Measurements from ENCODE around the gene GGCT.
"Not testable (repeated sequence)": the region's sequence is repeated elsewhere in the genome, so short reads cannot be mapped to it uniquely, and the experiment has no call there.

Gene GGCT

DNA sequence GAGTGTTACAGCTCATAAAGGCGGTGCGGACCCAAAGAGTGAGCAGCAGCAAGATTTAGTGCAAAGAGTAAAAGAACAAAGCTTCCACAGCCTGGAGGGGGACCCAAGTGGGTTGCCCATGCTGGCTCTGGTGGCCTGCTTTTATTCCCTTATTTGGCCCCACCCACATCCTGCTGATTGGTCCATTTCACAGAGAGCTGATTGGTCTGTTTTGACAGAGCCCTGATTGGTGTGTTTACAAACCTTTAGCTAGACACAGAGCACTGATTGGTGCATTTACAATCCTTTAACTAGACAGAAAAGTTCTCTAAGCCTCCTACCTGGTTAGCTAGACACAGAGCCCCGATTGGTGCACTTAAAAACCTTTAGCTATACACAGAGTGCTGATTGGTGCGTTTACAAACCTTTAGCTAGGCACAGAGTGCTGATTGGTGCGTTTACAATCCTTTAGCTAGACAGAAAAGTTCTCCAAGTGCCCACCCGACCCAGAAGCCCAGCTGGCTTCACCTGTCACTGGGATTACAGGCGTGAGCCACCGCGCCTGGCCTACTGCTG, 2.8 kb upstream of the GGCT start:
- not testable (repeated sequence) for H3K4me2 ChIP-seq (ENCODE audit: low read depth, low read length, poor library complexity, severe bottlenecking); H3K4me3 ChIP-seq (ENCODE audit: low read length, poor library complexity, severe bottlenecking); H3F3A ChIP-seq (ENCODE audit: low read depth); H2AFZ ChIP-seq (ENCODE audit: low read length); H3K27me3 ChIP-seq (ENCODE audit: insufficient read depth, low read length, poor library complexity, severe bottlenecking); H3K36me3 ChIP-seq (ENCODE audit: insufficient read depth, low read length); H3K9me3 ChIP-seq (ENCODE audit: insufficient read depth, low read depth, low read length); H3K9ac ChIP-seq (ENCODE audit: low read depth, low read length, poor library complexity, severe bottlenecking); H3K9me2 ChIP-seq (replicated peaks; ENCODE audit: low read depth, low read length)
- peaks cover 21% of the 10 kb centered on the region for H3K79me2 ChIP-seq (ENCODE audit: insufficient read depth, low read length)
- peaks cover 16% of the 10 kb centered on the region for H4K20me1 ChIP-seq (ENCODE audit: insufficient read depth, low read length, poor library complexity, severe bottlenecking)
- peaks cover 22% of the 10 kb centered on the region for H3K4me1 ChIP-seq (ENCODE audit: insufficient read depth, low read length, poor library complexity, severe bottlenecking)

DNA sequence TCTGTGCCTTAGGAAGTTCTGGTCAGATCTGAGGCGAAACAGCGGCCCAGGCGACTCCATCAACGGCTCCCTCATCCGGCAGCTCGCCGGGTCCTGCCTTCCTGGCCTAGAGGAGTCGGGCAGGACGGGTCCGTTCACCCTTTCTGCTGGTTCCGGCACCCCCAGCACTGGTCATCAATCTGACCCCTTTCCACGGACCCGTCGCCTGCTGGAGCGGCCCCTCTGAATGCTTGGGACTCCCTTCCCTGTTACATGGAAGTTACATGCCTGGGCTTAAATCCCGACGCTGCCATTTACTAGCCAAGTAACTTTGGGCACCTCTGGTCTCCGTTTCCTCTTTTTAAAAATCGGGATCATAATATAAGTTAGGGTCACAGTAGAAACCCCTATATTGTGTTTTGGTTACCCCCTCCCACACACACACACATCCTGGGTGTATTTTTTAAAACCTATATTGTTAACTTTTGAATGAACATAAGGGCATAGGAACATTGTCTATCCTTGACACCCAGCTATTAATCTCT, 607 bp upstream of the GGCT start:
- H4K20me1 ChIP-seq (ENCODE audit: insufficient read depth, low read length, poor library complexity, severe bottlenecking): peaks cover 36% of the 10 kb centered on the region
- no peaks in the 10 kb centered on the region for H3F3A ChIP-seq (ENCODE audit: low read depth)
- no peaks in the 10 kb centered on the region for H3K9me2 ChIP-seq (replicated peaks; ENCODE audit: low read depth, low read length)
- peak overlapping the region; percentile 96 for H3K4me3 ChIP-seq (ENCODE audit: low read length, poor library complexity, severe bottlenecking)
- H3K27me3 ChIP-seq (ENCODE audit: insufficient read depth, low read length, poor library complexity, severe bottlenecking): no peaks in the 10 kb centered on the region
- H3K4me2 ChIP-seq (ENCODE audit: low read depth, low read length, poor library complexity, severe bottlenecking): peak overlapping the region; percentile 84
- peaks cover 40% of the 10 kb centered on the region for H3K4me1 ChIP-seq (ENCODE audit: insufficient read depth, low read length, poor library complexity, severe bottlenecking)
- no peak for TF ChIP-seq EZH2phosphoT487 (IDR thresholded peaks at IDR 0.05; ENCODE audit: borderline replicate concordance)
- TF ChIP-seq, protein P1, sequence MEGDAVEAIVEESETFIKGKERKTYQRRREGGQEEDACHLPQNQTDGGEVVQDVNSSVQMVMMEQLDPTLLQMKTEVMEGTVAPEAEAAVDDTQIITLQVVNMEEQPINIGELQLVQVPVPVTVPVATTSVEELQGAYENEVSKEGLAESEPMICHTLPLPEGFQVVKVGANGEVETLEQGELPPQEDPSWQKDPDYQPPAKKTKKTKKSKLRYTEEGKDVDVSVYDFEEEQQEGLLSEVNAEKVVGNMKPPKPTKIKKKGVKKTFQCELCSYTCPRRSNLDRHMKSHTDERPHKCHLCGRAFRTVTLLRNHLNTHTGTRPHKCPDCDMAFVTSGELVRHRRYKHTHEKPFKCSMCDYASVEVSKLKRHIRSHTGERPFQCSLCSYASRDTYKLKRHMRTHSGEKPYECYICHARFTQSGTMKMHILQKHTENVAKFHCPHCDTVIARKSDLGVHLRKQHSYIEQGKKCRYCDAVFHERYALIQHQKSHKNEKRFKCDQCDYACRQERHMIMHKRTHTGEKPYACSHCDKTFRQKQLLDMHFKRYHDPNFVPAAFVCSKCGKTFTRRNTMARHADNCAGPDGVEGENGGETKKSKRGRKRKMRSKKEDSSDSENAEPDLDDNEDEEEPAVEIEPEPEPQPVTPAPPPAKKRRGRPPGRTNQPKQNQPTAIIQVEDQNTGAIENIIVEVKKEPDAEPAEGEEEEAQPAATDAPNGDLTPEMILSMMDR (conservative IDR thresholded peaks at IDR 0.05; ENCODE audit: low read length): no peak
- H3K36me3 ChIP-seq (ENCODE audit: insufficient read depth, low read length): no peaks in the 10 kb centered on the region
- peak overlapping the region; percentile 91 for H2AFZ ChIP-seq (ENCODE audit: low read length)
- peaks cover 43% of the 10 kb centered on the region for H3K79me2 ChIP-seq (ENCODE audit: insufficient read depth, low read length)
- peak overlapping the region; percentile 94 for H3K9ac ChIP-seq (ENCODE audit: low read depth, low read length, poor library complexity, severe bottlenecking)
- no peaks in the 10 kb centered on the region for H3K9me3 ChIP-seq (ENCODE audit: insufficient read depth, low read depth, low read length)

DNA sequence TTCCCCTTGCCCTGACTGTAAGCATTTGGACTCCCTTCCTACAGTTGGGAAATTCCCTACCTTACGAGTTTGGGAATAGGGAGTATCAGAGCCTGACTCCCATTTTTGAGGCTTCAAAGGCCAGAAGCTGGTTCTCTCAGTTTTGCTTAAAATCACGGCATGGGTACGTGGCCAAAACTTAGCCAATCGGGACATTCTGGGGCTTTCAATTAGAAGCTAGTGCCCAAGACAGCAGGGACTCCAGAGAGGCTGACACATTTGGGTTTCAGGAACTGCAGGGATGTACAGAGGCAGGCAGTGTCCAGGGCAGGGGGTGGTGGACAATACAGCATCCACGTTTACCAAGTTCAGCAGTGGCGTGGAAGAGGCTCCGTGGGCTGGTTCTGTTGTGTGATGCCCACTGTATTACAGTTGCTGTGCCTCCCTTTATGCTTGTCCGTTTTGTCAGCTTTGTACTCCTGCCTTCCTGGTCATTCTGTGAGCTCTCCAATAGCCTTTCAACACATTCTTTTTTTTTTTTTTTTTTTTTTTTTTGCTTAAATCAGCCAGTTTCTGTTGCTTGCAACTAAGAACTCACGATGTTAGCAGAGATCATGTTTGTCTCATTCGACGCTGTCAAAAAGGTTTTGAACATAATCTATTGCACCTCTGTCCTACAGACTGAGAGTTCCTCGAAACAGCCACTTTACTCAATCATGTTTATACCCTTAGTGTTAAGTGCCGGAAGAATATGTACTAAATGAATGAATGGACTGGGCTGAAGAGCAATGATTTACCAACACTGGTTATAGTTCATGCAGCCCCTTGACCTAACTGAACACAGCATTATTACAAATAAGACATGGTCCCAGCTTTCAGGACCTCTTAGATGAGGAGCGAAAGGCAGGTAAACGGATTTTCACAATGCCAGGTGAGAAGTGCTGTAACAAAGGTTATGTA, 1.1 kb downstream of the GGCT start:
- Histone ChIP-seq H3K36me3 (ENCODE audit: insufficient read depth, low read length) (no peaks in the 10 kb centered on the region), H3K9ac (ENCODE audit: low read depth, low read length, poor library complexity, severe bottlenecking) (peak overlapping the region; percentile 94), H3K79me2 (ENCODE audit: insufficient read depth, low read length) (peaks cover 57% of the 10 kb centered on the region), H3K4me2 (ENCODE audit: low read depth, low read length, poor library complexity, severe bottlenecking) (peak overlapping the region; percentile 94), H3K27me3 (ENCODE audit: insufficient read depth, low read length, poor library complexity, severe bottlenecking) (no peaks in the 10 kb centered on the region), H3K9me3 (ENCODE audit: insufficient read depth, low read depth, low read length) (no peaks in the 10 kb centered on the region), H3K4me3 (ENCODE audit: low read length, poor library complexity, severe bottlenecking) (peak overlapping the region; percentile 96), H4K20me1 (ENCODE audit: insufficient read depth, low read length, poor library complexity, severe bottlenecking) (peaks cover 37% of the 10 kb centered on the region), H2AFZ (ENCODE audit: low read length) (peak overlapping the region; percentile 92), H3F3A (ENCODE audit: low read depth) (no peaks in the 10 kb centered on the region), H3K4me1 (ENCODE audit: insufficient read depth, low read length, poor library complexity, severe bottlenecking) (peaks cover 40% of the 10 kb centered on the region), H3K9me2 (replicated peaks; ENCODE audit: low read depth, low read length) (no peaks in the 10 kb centered on the region)
- TF ChIP-seq, protein P1 (conservative IDR thresholded peaks at IDR 0.05; ENCODE audit: low read length): no peak
- TF ChIP-seq EZH2phosphoT487 (IDR thresholded peaks at IDR 0.05; ENCODE audit: borderline replicate concordance): no peak

Measured in Loucy (cell line).